HepG2 (cell line): ENCODE results near the gene NDUFAF8. TPM values are rescaled to one million over a fixed set of nuclear protein-coding genes. Genes with fewer than 3 reads are reported as not detected.
A peak's percentile ranks its signal among the peaks of the same experiment; 100 is the strongest.

Experiments used
- CREB3 ChIP-seq: sonication (generic); formaldehyde crosslinking; IDR thresholded peaks from 2 replicates; pipeline ENCODE4 v1.5.0; 2020; ENCODE audit warnings: missing genetic modification reagents
- FOXO1 ChIP-seq: sonication (generic); formaldehyde crosslinking; IDR thresholded peaks from 2 replicates; pipeline ENCODE4 v1.4.0; 2020; ENCODE audit warnings: missing genetic modification reagents
- HNRNPLL ChIP-seq: fragments of 200-400 bp; formaldehyde crosslinking; IDR thresholded peaks from 2 replicates; pipeline ENCODE4 v1.6.1; 2017; ENCODE audit warnings: mild to moderate bottlenecking, low read depth, low read length; ENCODE audit not compliant: poor library complexity, severe bottlenecking
- HOXD1 ChIP-seq: sonication (generic); formaldehyde crosslinking; IDR thresholded peaks from 2 replicates; pipeline ENCODE4 v1.5.0; 2020; ENCODE audit warnings: missing genetic modification reagents
- KMT2A ChIP-seq: sonication (generic); formaldehyde crosslinking; IDR thresholded peaks from 2 replicates; pipeline ENCODE4 v1.4.0; 2020; ENCODE audit warnings: missing genetic modification reagents
- RAD21 ChIP-seq: fragments of 450-650 bp; formaldehyde crosslinking; IDR thresholded peaks from 2 replicates; pipeline ENCODE4 v1.5.0; 2020; ENCODE audit warnings: mild to moderate bottlenecking
- RBFOX2 ChIP-seq: fragments of 200-400 bp; formaldehyde crosslinking; IDR thresholded peaks from 2 replicates; pipeline ENCODE4 v1.6.1; 2017; ENCODE audit warnings: low read depth, mild to moderate bottlenecking, low read length
- UBTF ChIP-seq: sonication (generic); formaldehyde crosslinking; IDR thresholded peaks from 2 replicates; pipeline ENCODE4 v1.4.0; 2020; ENCODE audit warnings: mild to moderate bottlenecking, missing genetic modification reagents
- ZEB1 ChIP-seq: IDR thresholded peaks from 2 replicates; pipeline ENCODE4 v1.6.1; 2012; ENCODE audit warnings: mild to moderate bottlenecking, low read depth, inconsistent platforms; ENCODE audit not compliant: insufficient replicate concordance
- ZFP91 ChIP-seq: sonication (generic); formaldehyde crosslinking; IDR thresholded peaks from 2 replicates; pipeline ENCODE4 v1.9.0; 2022; ENCODE audit warnings: missing genetic modification reagents, mild to moderate bottlenecking, borderline replicate concordance
- ZNF407 ChIP-seq: sonication (generic); formaldehyde crosslinking; IDR thresholded peaks from one replicate; pipeline ENCODE4 v1.5.1; 2020; ENCODE audit warnings: mild to moderate bottlenecking, missing genetic modification reagents; ENCODE audit errors: not compliant biosample characterization
- polyA plus RNA-seq, 8 experiments: library from polyadenylated mRNA; depleted of rRNA in 3 of 8; stranded (reverse) in 7 of 8; unstranded in 1 of 8; fragments of >200 nt; fragmentation: Illumina TruSeq in 4 of 8; extraction: Trizol in 4 of 8; gene quantifications; 2 replicates each; pipeline versions ENCODE4 v1.2.1 to v1.2.3, GENCODE V29; 2011 to 2016; ENCODE audit warnings: low read depth in 4 of 8, missing spikeins in 1 of 8, mixed read lengths in 1 of 8; ENCODE audit not compliant: insufficient read depth in 1 of 8
- total RNA-seq, 5 experiments: library from RNA; depleted of rRNA; stranded (reverse); fragments of >200 nt; fragmentation: Illumina TruSeq; extraction: Trizol; gene quantifications; 2 replicates each; pipeline ENCODE4 v1.2.3, GENCODE V29; 2016; ENCODE audit warnings: low read depth in 1 of 5

Gene NDUFAF8
- total and polyA plus RNA-seq, 2 of the 13 experiments (the other 11 are each of a cell fraction or from before 2014, with no cell fraction given): 75.6 to 233 TPM

- no peak for TF ChIP-seq CREB3 (CRISPR knock-in tag)
- peak; percentile 85 for TF ChIP-seq ZNF407 (CRISPR knock-in tag)
- no peak for TF ChIP-seq RAD21 (CRISPR knock-in tag)
- TF ChIP-seq UBTF (CRISPR knock-in tag): no peak
- TF ChIP-seq ZFP91 (CRISPR knock-in tag): peak; percentile 69
- TF ChIP-seq HNRNPLL: no peak
- 0 out of 2 replicates have a peak, but pooled peaks have one; percentile 51 for TF ChIP-seq KMT2A
- no peak for TF ChIP-seq ZEB1
- no peak; the same call in 1 of the 2 replicates for TF ChIP-seq RBFOX2
- TF ChIP-seq FOXO1 (CRISPR knock-in tag): peak; percentile 7; the same call in 1 of the 2 replicates
- no peak for TF ChIP-seq HOXD1 (CRISPR knock-in tag)
Observed at GRCh38 chr17:81245024-81245664, 6.0 kb downstream of the NDUFAF8 start (continued).
